Endothelial cell of umbilical vein (primary cell): ENCODE data around the gene ZRANB1. TPM values are rescaled to one million over a fixed set of nuclear protein-coding genes. Genes with fewer than 3 reads are reported as not detected.

Experiments used
- BruUV-seq: library from RNA; stranded (reverse); fragments of 400-500 nt; replicated peaks from 2 replicates; lab custom pipeline; 2021; lab: Mats Ljungman, UMichigan
- CTCF ChIA-PET: fragments of 300-600, 350-600 bp; sonication (Branson Sonifier 250); formaldehyde crosslinking; loops from one replicate; lab custom pipeline; 2021; ENCODE audit warnings: antibody characterized with exemption, inconsistent platforms; lab: Charles Lee
- POLR2A ChIA-PET: fragments of 300-600, 350-600 bp; sonication (Branson Sonifier 250); formaldehyde crosslinking; loops from one replicate; lab custom pipeline; 2021; ENCODE audit warnings: antibody characterized with exemption, inconsistent platforms; lab: Charles Lee
- DNase-seq: peaks from one replicate; pipeline ENCODE4 v3.0.0-alpha.2; 2011; ENCODE audit warnings: low read depth, low spot score
- FAIRE-seq: peaks from 2 replicates; lab custom pipeline; 2011; peaks lifted over from hg19 to GRCh38; lab: Jason Lieb, UNC
- H2AFZ ChIP-seq: 2 replicates; pipeline ENCODE4 v1.6.0; 2012; ENCODE audit warnings: low read depth, low read length, control low read depth, inconsistent platforms
- H3K27ac ChIP-seq: 2 replicates; pipeline ENCODE4 v1.5.1; 2011; ENCODE audit warnings: low read depth, mild to moderate bottlenecking, control low read depth, low read length, moderate library complexity; ENCODE audit not compliant: insufficient read depth
- H3K27me3 ChIP-seq, 2 experiments: 2 replicates each; pipeline versions ENCODE4 v1.6.0 to v1.6.1; 2011; ENCODE audit warnings: low read length in 2 of 2, mixed read lengths in 1 of 2; ENCODE audit not compliant: control insufficient read depth in 2 of 2, insufficient read depth in 2 of 2
- H3K36me3 ChIP-seq, 2 experiments: 2 replicates in 1 of 2; 3 replicates in 1 of 2; pipeline ENCODE4 v1.5.1; 2011; ENCODE audit warnings: low read length in 2 of 2, mild to moderate bottlenecking in 1 of 2, moderate library complexity in 1 of 2; ENCODE audit not compliant: control insufficient read depth in 2 of 2, insufficient read depth in 2 of 2; ENCODE audit errors: extremely low read depth in 1 of 2
- H3K4me1 ChIP-seq: 3 replicates; pipeline ENCODE4 v1.5.1; 2011; ENCODE audit warnings: mild to moderate bottlenecking, low read length; ENCODE audit not compliant: control insufficient read depth, insufficient read depth; ENCODE audit errors: extremely low read depth
- H3K4me2 ChIP-seq: 2 replicates; pipeline ENCODE4 v1.6.1; 2011; ENCODE audit warnings: low read length, control low read depth, mixed read lengths; ENCODE audit not compliant: insufficient read depth
- H3K4me3 ChIP-seq, 3 experiments: fragments of 200-600 bp in 1 of 3; sonication (generic), shearing (Covaris generic) in 1 of 3; replicated peaks in 1 of 3; 2 replicates each; pipeline ENCODE4 v1.5.1; 2011 to 2016; ENCODE audit warnings: control low read depth in 3 of 3, low read length in 3 of 3, mild to moderate bottlenecking in 2 of 3, inconsistent platforms in 1 of 3, low read depth in 1 of 3, moderate library complexity in 1 of 3; ENCODE audit not compliant: insufficient read depth in 1 of 3
- H3K79me2 ChIP-seq: 2 replicates; pipeline ENCODE4 v1.6.0; 2012; ENCODE audit warnings: low read length, inconsistent platforms; ENCODE audit not compliant: control insufficient read depth, insufficient read depth
- H3K9ac ChIP-seq: replicated peaks from 2 replicates; pipeline ENCODE3; 2011; ENCODE audit warnings: low read length, control low read depth; ENCODE audit not compliant: insufficient read depth; ENCODE audit errors: extremely low read depth
- H3K9me1 ChIP-seq: replicated peaks from 3 replicates; pipeline ENCODE4 v1.6.0; 2011; ENCODE audit warnings: mild to moderate bottlenecking, low read length; ENCODE audit not compliant: control insufficient read depth, insufficient read depth; ENCODE audit errors: extremely low read depth
- H3K9me3 ChIP-seq: replicated peaks from 2 replicates; pipeline ENCODE4 v1.5.1; 2012; ENCODE audit warnings: low read length, inconsistent platforms; ENCODE audit not compliant: control insufficient read depth, insufficient read depth
- H4K20me1 ChIP-seq: replicated peaks from 2 replicates; pipeline ENCODE3; 2011; ENCODE audit warnings: mild to moderate bottlenecking, low read length; ENCODE audit not compliant: control insufficient read depth, insufficient read depth; ENCODE audit errors: extremely low read depth
- EZH2 ChIP-seq: IDR thresholded peaks from 2 replicates; pipeline ENCODE4 v1.6.1; 2012; ENCODE audit warnings: borderline replicate concordance, low read depth, mild to moderate bottlenecking, moderate library complexity, low read length, inconsistent platforms; ENCODE audit not compliant: severe bottlenecking
- dilution Hi-C: fragments of 300-500 bp; cut with MboI; formaldehyde crosslinking; loops from one replicate; pipeline ENCODE4 v1.15.0; 2019; ENCODE audit warnings: low sequenced_read_pairs; ENCODE audit not compliant: extremely low pct_ligation_motif_present
- intact Hi-C: fragments of 100-400 bp; cut with micrococcal nuclease; formaldehyde crosslinking; loops from one replicate; pipeline ENCODE4 v1.10.0; 2022
- polyA plus RNA-seq, 4 experiments: library from polyadenylated mRNA; depleted of rRNA in 3 of 4; stranded (reverse) in 3 of 4; unstranded in 1 of 4; fragments of >200 nt; gene quantifications; 2 replicates each; pipeline versions ENCODE4 v1.2.1 to v1.2.3, GENCODE V29; 2011 to 2012; ENCODE audit warnings: missing spikeins in 1 of 4
- total RNA-seq: library from RNA; stranded (reverse); gene quantifications from 2 replicates; pipeline ENCODE4 v1.2.3, GENCODE V29; 2021
- TF ChIP-seq, protein P1 (sequence below), 2 donors: IDR thresholded peaks; 1 replicate in 1 of 2; 2 replicates in 1 of 2; pipeline ENCODE4 v1.5.1; 2011; ENCODE audit warnings: low read length in 2 of 2, mild to moderate bottlenecking in 2 of 2, moderate library complexity in 2 of 2, control low read depth in 1 of 2, inconsistent platforms in 1 of 2, low read depth in 1 of 2; ENCODE audit not compliant: insufficient read depth in 1 of 2; ENCODE audit errors: extremely low read depth in 1 of 2

The ZRANB1 gene
- total and polyA plus RNA-seq, 2 donors (not counting 3 experiments of a cell fraction or from before 2014, with no cell fraction given) = 6.2 to 17.7 TPM

GRCh38 chr10:124911124-124912067, 30.5 kb upstream of the ZRANB1 start:
- Histone ChIP-seq H3K27me3 (no peaks in the 10 kb centered on the region), H3K4me2 (no peak overlapping the region), H3K79me2 (no peaks in the 10 kb centered on the region), H3K4me1 (peaks cover 6% of the 10 kb centered on the region), H3K36me3 (no peaks in the 10 kb centered on the region), H4K20me1 (no peaks in the 10 kb centered on the region), H3K4me3 (no peak overlapping the region), H3K9me1 (no peaks in the 10 kb centered on the region), H3K9ac (no peak overlapping the region), H3K9me3 (no peaks in the 10 kb centered on the region), H3K27ac (no peak overlapping the region), H2AFZ (peak overlapping the region; percentile 46)
- dilution Hi-C loops (no loop called here), intact Hi-C loops (no loop called here)
- FAIRE-seq = no peak
- POLR2A ChIA-PET = no interaction called here
- TF ChIP-seq EZH2 = no peak
- TF ChIP-seq, protein P1, sequence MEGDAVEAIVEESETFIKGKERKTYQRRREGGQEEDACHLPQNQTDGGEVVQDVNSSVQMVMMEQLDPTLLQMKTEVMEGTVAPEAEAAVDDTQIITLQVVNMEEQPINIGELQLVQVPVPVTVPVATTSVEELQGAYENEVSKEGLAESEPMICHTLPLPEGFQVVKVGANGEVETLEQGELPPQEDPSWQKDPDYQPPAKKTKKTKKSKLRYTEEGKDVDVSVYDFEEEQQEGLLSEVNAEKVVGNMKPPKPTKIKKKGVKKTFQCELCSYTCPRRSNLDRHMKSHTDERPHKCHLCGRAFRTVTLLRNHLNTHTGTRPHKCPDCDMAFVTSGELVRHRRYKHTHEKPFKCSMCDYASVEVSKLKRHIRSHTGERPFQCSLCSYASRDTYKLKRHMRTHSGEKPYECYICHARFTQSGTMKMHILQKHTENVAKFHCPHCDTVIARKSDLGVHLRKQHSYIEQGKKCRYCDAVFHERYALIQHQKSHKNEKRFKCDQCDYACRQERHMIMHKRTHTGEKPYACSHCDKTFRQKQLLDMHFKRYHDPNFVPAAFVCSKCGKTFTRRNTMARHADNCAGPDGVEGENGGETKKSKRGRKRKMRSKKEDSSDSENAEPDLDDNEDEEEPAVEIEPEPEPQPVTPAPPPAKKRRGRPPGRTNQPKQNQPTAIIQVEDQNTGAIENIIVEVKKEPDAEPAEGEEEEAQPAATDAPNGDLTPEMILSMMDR (IDR thresholded peaks at IDR 0.05; ENCODE audit: extremely low read depth in 1 of 2, insufficient read depth in 1 of 2, low read depth in 1 of 2, low read length in 2 of 2) = peak in 1 of 2 donors; percentile 2
- CTCF ChIA-PET = interaction anchor here (0.8 to 1.6 kb wide), 2 partner anchors 10 to 381 kb away, joined by 3 to 5 read pairs; no protein-coding TSS in a partner anchor
- peak; percentile 42 for DNase-seq
- BruUV-seq = no TSS peak
